ENCODE results near the gene ATL1.
"Not testable (repeated sequence)": the region's sequence is repeated elsewhere in the genome, so short reads cannot be mapped to it uniquely, and the experiment has no call there.

The ATL1 gene

DNA sequence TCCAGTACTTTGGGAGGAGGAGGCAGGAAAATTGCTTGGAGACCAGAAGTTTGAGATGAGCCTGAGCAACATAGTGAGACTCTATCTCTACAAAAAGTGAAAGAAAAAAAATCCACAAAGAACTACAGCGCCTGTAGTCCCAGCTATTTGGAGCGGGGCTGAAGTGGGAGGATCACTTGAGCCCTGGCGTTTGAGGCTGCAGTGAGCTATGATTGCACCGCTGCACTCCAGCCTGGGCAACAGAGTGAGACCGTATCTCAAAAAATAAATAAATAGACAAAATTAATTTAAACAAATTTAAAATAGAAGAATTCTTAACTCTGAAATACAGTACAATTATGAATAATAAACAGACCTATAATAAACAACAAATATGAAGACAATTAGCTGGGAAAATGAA, 40.9 kb downstream of the ATL1 start:
- DNase-seq (ENCODE audit: low read depth in 1 of 2, low spot score in 1 of 2), result no peak

DNA sequence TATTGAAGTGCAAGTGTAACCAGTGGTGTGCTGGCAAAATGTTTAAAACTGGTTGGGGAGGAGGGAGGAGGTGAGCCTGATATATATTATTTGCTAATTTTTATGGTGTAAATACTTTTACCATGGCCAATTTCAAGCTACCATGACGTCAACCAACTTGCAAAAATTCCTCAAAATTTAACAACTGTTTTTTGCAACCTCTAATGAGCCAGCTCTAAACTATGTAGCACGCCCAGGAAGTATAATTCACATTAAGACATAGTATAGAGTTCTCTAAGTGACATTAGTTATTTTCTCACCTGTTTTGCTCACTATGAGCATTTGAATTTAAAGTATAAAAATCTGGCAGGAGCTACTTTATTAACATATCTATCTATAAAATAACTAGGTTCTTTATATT, 41.4 kb downstream of the ATL1 start:
- DNase-seq (ENCODE audit: low read depth in 1 of 2, low spot score in 1 of 2), result no peak

DNA sequence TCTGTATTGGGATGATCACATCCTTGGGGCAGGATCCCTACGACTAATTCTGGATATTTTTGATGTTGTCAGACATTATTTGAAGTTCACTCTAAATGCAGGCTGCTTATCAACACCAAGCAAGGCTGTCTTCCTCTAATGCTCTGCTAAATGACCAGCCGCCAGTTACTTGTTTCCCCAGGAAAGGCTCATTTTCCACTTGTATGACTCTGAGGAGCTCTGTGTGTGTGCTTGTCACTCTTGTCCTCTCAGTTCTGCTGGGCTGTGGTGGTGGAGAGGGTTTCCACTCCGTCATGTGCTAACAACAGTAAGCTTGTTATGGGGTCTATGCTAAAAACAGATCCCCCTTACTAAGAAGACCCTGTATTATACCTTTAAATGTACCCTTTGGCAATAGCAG, 42.1 kb downstream of the ATL1 start:
- DNase-seq (ENCODE audit: low read depth in 1 of 2, low spot score in 1 of 2), result no peak

DNA sequence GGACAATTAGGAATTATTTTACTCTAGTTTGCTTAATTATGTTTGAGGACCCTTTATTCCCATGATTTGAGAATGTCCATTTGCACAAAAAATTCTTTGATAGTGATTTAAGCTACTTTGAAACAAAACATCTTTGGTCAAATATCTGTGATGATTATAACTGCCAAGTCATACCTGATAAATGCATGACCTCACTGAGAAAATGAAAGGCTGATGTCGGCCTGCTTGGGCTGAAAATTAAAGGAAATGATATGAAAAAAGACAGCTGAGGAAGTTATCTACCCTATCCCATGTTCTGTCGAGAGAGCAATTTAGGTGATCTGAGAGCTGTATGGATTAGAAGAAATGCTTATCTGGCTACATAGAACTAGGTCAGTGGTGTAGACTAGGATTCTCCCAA, 43.6 kb downstream of the ATL1 start:
- DNase-seq (ENCODE audit: low read depth in 1 of 2, low spot score in 1 of 2), result no peak

DNA sequence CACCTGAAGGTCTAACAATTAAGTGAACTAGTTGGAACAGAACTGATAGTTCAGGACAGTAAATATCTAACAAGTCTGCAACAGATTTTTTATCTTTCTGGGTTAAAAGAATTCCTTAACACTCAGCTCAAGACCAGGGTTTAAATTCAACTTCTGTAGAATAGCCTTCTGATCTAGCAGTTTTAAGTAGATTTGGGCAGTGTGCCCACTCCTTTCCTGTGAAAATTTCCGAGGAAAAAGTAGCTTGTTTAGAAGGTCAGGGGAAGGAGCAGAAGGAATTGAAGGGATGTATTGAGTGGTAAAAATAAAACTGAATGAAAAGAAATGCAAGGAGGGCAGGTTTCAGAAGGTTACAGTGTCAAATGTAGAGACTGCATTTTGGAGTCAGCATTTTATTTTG, 45.8 kb downstream of the ATL1 start:
- DNase-seq (ENCODE audit: low read depth in 1 of 2, low spot score in 1 of 2), result no peak

DNA sequence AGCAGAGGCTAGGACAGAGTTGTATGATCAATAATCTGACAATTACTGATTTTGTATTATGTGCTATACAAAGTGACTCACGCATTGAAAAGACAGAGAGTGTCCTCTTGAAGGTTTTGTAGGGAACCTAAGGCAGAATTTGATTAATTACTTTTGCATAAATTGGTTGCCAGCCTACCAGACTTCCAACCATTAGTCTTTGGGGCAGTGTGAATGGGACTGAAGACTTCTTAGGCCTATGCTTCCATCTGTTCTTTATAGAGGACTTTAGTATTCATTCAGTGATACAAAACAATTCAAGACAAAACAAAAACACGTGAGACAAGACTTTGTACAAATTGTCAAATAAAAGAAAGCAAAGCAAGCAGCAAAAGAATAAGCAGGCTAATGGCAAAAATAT, 46.5 kb downstream of the ATL1 start:
- no peak for DNase-seq (ENCODE audit: low read depth in 1 of 2, low spot score in 1 of 2)

DNA sequence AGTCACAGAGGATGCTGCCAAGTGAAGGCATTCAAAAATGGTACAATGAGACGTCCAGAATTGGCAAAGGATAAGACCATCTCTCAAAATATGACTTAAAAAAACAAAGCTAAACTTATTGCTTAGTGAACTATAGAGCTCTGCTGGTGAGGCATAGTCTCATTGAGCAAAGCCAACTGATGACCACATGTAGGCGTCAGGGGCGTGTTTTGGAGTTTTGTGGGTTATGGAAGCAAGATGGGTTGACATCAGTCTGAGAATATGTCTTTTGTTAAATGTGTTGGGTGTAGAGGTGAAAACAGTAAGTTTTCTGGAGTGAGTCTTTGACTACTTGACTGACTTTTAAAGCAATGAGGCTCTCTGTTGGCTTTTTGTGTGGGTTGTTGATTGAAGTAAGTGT, 47.2 kb downstream of the ATL1 start:
- no peak for DNase-seq (ENCODE audit: low read depth in 1 of 2, low spot score in 1 of 2)

DNA sequence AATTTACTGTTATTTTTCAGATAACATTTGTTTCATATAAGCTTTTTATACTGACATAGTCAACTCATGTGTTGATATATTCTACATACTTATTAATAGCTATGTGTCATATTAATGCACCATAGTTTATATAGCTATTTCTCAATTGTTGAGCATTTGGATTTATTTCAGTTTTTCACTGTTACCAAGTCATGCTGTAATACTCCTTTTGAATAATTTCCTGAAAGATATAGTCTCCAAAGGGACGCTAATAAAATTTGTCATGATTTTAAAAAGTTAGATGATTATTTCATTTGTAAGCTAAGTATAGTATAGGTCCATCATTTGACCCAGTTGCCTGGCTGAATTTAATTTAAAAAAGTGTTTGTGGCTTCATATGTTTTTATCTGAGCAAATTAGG, 47.8 kb downstream of the ATL1 start:
- DNase-seq (ENCODE audit: low read depth in 1 of 2, low spot score in 1 of 2), result no peak

DNA sequence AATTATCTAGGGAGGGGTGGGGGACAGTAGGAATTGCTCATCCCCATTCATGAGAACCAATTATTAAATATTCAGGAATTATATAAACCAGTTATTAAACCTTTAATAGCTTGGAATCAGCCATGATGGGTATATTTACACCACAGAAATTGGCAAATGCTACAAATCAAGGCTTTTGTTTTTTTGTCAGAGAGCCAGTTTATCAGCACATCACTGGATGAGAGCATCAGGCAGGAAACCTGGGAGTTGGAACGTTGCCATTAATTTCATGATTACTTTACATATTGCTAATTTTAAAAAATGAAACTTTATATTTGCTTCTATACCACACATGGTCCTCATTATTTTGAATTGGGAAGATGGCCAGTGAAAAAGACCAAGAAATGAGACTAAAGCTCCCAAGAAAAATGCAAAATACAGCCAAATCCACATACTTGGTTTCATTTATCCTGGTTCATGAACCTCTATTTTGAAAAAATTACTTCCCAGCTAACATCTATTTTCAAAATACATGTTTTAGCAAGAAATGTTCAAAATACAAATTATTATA, 48.4 kb downstream of the ATL1 start:
- DNase-seq (ENCODE audit: low read depth in 1 of 2, low spot score in 1 of 2), result no peak

DNA sequence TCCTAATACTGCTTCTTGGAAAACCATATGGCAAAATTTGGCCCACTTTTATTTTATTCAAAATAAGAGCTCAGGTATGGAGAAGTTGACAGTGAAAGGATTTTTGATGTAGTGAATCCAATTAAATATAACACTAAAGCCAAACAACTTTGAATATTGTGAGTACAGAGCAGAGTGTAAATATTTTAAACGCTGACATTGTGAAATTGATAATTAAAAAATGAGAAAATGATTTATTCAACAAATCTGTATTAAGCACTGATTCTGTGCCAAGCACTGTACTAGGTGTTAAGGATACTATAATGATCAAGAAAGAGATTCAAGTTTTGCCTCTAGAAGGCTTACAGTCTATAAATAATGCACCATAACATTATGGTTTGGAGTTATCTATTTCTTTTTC, 50.5 kb downstream of the ATL1 start:
- DNase-seq (ENCODE audit: low read depth in 1 of 2, low spot score in 1 of 2), result no peak

DNA sequence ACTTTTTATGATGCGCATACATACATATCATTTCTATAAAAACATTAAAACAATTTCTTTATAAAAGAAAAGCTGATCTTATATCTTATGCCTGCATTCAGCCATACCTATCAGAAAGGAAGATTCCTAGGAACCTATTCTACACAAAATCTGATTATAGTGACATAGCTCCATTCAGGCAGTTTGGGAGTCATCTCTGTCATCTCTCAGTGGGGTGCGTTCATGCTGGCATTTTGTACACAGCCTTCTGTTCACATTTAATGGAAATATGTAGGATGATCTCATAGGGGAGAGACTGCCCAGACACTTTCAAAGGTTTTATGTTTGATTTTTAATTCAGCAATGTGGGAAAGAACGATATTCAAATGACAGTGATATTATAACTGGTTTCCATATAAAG, 52.9 kb downstream of the ATL1 start:
- DNase-seq (ENCODE audit: low read depth in 1 of 2, low spot score in 1 of 2), result no peak

DNA sequence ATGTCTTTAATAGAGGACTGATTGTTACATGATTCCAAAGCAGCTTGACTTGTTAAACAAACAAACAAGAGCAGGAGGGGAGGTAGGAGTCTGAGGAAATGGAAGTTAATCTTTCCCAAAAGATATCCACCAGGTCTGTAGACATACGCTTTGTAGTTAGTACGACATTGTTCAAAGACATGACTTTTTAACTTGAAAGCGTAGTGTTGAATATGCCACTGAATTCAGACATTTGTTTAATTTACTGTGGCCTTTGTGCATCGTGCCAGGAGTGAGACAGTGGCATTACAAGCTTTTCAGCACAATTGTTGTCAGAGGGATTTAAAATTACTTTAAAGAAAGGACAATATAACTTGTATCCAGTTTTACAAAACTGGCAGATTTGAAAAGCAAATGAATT, 55.1 kb downstream of the ATL1 start:
- no peak for DNase-seq (ENCODE audit: low read depth in 1 of 2, low spot score in 1 of 2)

DNA sequence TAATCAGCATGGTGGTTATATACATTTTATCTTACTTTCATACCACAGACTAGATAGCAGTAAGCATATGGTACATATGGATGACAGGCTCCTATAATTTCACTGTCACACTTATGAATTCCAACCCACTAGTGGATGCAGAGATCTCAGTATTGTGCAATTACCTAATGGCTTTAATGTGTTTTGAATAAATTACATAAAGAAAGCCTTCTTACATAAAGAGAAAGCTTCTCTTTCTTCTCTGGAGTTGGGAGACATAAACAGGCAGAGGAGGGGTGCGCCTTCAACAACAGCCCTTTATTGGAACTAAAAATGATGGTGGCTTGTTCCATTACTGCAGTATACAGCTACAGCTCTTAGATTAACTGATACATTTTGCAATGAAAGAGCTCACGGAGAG, 55.6 kb downstream of the ATL1 start:
- no peak for DNase-seq (ENCODE audit: low read depth in 1 of 2, low spot score in 1 of 2)

DNA sequence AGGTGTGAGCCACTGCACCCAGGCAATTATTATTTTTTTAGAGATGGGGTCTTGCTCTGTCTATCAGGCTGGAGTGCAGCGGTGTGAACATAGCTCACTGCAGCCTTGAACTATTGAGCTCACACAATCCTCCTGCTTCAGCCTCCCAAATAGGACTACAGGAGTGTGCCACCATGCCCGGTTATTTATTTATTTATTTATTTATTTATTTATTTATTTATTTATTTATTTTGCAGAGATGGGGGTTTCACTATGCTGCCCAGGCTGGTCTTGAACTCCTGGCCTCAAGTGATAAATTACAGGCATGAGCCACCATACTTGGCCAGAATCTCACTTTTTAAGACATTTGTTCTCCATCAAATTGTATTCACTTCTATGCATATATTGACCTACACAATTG, 56.3 kb downstream of the ATL1 start:
- DNase-seq (ENCODE audit: low read depth in 1 of 2, low spot score in 1 of 2), result no peak

DNA sequence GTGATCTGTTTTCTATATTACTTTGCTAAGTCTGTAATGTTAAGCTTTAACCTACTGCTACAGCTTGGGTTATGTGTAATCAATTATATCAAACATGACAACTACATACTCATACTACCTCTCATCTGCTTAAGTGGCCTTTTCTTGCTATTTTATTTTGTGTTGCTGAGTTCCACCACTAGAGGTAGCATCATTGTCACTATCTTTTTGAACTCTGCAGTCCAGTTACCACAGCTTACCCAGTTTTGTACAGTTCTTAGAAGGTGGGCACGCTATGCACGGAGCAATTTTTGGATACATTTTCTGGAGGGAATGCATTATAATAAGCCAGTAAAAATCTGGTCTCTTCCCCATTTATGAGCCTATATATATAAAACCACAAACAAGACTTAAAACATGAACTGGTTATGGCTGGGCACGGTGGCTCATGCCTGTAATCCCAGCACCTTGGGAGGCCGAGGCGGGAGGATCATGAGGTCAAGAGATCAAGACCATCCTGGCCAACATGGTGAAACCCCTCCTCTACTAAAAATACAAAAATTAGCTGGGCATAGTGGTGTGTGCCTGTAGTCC, 59.7 kb downstream of the ATL1 start:
- DNase-seq (ENCODE audit: low read depth in 1 of 2, low spot score in 1 of 2), result no peak

DNA sequence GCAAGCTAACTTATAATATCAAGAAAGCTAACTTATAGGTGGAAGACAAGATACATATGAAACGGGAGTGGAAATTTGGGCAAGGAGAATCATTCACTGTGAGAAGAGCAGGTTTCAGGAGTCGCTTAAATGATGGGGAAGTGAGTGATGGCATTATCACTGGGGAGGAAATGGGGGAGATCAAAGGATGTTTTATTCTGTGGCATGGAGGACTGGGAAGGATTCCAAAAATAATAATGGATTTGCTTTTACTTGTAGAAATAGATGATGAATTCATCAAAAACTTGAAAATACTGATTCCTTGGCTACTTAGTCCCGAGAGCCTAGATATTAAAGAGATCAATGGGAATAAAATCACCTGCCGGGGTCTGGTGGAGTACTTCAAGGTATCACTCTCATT, 60.4 kb downstream of the ATL1 start:
- no peak for DNase-seq (ENCODE audit: low read depth in 1 of 2, low spot score in 1 of 2)

DNA sequence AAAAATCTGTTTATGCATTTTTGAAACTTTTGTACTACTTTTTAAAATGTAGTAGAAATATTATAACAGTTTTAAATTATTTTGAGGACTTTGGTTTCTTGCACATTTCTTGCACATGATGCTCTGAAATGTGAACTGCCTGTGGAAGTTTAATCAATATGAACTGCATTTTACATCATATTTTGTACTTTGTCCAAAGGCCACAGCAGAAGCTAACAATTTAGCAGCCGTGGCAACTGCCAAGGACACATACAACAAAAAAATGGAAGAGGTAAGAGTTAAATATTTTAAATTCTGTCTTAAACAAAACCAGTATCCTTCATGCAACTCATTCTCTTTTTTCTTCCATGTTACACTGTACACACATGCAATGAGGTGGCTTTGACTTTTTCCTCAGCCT, 63.0 kb downstream of the ATL1 start:
- DNase-seq (ENCODE audit: low read depth in 1 of 2, low spot score in 1 of 2), result no peak

DNA sequence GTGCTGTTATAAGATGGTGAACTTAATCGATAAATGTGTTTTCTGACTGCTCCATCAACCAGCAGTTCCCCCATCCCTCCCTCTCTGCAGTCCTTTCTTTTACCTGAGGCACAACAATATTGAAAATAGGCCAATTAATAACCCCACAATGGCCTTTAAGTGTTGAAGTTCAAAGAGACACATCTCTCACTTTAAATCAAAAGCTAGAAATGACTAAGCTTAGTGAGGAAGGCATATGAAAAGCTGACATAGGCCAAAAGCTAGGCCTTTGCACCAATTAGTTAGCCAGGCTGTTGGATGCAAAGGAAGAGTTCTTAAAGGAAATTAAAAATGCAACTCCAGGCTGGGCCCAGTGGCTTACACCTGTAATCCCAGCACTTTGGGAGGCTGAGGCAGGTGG, 64.5 kb downstream of the ATL1 start:
- no peak for DNase-seq (ENCODE audit: low read depth in 1 of 2, low spot score in 1 of 2)

DNA sequence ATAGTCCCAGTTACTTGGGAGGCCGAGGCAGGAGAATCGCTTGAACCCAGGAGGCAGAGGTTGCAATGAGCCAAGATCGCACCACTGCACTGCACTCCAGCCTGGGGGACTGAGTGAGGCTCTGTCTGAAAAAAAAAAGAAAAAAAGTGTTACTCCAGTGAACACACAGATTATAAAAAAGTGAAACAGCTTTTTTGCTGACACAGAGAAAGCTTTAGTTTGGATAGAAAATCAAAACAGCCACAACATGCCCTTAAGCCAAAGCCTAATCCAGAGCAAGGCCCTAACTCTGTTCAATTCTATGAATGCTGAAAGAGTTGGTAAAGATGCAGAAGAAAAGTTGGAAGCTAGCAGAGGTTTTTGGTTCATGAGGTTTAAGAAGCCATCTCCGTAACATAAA, 65.0 kb downstream of the ATL1 start:
- not testable (repeated sequence) for DNase-seq (ENCODE audit: low read depth in 1 of 2, low spot score in 1 of 2)

DNA sequence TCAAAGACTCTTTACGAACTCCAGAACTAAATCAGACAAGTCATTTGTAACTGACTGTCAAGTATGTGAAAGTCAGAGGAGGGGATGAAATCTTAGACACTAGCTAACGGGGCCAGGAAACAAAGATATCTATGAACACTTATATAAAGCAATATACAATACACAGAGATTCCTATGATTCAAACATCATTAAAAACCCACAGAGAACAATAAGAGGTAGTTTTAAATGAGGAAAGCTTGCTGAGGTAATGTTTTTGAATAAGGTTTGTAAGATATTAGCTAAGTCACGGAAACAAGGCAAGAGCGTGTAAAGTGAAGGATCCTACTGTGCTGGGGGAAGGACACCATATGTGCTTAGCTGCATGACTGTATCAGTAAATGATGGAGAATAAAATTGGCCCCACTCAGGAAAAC, 71.5 kb downstream of the ATL1 start:
- DNase-seq (ENCODE audit: low read depth in 1 of 2, low spot score in 1 of 2), result no peak

DNA sequence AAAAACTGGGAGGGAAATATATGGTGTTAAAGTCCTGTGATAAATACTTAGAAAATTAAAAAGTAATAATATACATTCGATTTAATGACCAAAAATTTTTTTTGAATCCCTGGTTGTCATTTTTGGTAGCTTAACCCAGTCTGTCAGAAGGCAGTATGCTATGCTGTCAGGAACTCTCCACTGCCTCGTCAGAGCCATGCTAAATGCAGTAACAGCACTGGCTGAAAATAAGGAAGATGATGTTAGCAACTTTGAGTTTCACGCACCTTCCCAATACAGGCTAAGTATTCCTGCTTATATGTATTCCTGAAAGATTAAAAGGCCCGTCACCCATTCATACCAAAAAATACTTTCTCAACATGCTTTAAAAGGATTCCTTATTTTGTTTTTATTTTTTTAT, 74.0 kb downstream of the ATL1 start:
- DNase-seq (ENCODE audit: low read depth in 1 of 2, low spot score in 1 of 2), result no peak

DNA sequence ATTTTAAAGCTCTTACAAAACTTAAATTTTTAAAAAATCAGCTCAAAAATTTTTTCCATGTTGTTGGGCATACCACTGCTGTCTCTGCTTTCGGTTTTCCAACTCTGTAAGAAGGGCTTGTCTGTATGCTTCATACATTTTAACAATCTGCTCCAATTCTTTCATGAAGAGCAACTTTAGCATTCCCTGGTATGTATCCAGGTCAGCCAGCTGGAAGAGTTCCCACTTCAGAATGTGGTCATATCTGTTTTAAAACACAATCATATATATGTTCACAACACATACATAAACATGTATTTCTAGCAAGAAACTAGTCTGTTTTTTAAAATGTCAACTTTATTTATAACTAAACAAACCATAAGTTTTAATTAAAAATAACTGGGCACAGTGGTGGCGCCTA, 75.2 kb downstream of the ATL1 start:
- DNase-seq (ENCODE audit: low read depth in 1 of 2, low spot score in 1 of 2), result no peak

DNA sequence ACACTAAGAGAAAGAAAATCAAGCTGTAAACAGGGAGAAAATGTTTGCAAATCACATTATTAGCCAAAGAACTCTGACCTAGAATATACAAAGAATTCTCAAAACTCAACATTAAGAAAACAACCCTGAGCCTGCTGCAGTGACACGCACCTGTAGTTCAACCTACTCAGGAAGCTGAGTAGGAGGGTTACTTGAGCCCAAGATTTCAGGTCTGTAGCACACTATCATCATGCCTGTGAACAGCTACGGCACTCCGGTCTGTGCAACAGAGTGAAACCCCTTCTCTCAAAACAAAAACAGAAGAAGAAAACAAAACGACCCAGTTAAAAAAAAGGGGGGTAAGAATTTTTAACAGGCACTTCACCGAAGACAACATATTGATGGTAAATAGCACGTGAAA, 87.3 kb downstream of the ATL1 start:
- no peak for DNase-seq (ENCODE audit: low read depth in 1 of 2, low spot score in 1 of 2)

DNA sequence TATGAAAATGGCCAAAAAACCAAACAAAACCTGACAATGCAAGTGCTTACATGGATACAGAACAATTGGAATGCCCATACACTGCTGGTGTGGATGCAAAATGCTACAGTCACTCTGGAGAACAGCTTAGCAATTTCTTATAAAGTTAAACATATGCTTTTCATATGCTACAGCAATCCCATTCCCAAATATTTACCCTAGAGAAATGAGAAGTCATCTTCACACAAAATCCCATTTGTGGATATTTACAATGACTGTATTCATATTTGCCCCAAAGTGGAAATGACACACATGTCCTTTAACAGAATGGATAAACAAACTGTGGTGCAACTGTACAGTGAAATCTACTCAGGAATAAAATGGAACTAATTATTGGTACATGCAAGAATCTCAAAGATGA, 87.8 kb downstream of the ATL1 start:
- no peak for DNase-seq (ENCODE audit: low read depth in 1 of 2, low spot score in 1 of 2)
